OCI-M1 (cell line): Measurements from ENCODE around the gene LRMDA.

Experiments
- DNase-seq: peaks from one replicate; lab custom pipeline; 2025; lab: John Stamatoyannopoulos, UW

LRMDA gene

DNA sequence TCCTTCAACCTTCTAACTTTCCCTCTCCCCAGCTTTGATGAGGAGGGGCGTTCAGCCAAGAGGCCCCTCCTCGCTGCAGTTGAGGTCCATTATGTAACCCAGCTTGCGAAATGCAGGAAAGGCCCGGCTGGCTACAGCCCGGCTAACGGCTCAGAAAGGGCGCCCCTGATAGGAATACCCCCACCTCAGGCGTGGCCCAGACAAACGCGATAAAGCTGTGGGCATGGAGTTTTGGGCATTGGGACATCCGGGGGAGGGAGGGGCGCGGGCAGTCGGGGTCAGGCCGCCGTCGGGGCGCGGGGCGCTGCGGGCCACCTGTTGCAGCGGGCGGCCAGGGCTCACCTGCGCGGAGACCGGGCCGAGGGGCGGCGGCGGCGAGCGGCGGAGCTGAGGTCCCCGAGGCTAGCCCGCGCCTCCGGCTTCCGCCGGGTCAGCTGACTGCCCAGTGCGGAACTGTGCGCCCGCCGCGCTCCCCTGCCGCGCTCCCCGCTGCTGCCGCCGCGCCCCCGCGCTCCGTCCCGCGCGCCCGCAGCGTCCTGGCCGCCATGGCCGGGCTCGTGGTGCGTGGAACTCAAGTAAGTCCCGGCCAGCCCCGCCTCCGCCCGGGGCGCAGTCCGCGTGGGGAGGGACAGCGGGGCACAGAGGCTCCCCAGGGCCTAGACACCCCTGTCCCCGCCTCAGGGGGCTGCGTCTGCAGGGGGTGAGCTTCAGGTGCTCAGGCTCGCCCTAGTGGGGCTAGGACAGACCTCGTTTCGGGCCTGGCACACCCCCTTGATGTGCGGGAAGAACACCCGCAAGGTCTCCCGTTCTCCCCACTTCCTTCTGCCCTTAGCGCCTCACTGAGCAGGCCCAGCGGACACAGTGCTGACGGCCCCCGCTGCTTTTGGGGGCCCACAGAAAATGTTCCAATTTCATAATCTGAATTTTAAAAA lies at the start of gene LRMDA:
TSS of gene LRMDA (plus strand) at position 445 of the 932 bp plus-strand sequence.
- DNase-seq = peak; percentile 52

DNA sequence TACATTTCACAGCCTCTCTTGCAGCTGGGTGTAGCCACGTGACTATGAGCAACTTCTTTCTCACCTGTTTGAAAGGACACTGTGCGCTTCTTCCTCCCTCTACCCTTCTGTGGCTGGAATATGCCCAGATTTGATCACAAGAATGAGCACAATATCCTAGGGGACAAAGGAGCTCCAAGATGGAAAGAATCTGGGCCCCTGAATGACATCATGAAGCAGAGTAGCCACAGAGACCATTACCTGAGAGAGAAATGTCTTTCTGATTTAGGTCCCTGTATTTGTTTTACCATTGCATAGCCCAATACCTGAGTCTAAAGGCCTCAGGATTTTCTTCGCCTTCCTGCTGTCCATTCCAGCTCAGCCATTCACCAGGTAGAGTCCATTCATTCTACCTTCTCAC lies 45.3 kb upstream of the LRMDA start:
- DNase-seq = no peak

DNA sequence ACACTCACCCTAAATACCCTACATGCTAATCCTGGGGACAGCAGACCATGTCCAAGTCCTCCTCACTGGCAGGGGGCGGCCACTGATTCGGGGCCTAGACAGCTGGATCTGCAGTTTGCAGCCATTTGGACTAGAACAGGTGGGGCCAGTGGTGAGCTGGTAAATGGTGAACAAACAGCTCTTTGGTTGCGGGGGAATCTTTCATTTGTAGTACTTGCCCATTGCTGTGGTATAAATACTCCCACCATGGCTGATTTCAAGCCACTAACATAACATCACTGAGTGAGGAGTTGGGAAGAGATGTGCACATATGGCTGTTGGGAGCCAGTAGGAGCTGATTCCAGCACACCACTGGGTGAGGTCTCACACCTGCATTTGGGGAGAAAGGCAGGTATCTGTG lies 43.3 kb upstream of the LRMDA start:
- no peak for DNase-seq

GRCh38 chr10:75390178-75390577 lies 41.2 kb upstream of the LRMDA start:
- DNase-seq = no peak

DNA sequence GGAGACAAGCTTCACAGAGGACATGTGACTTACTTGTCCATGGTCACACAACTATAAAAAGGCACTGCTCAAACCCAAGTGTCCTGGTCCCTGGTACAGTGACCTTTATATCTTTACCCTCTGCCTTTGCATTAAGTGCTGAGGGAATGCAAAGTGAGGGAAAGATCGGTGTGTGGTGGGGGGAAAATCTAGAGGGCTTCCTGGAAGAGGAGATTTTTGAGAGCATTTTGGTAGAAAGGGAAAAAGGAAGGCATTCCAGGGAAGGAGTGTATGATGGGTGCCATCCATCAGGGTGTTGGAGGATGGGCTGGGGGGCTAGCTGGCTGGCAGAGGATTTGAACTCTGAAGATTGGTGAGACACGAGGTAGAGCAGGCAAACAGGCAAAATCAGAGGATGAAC lies 39.2 kb upstream of the LRMDA start:
- no peak for DNase-seq

GRCh38 chr10:75392744-75393143 lies 38.7 kb upstream of the LRMDA start:
- DNase-seq = no peak

- no peak for DNase-seq
Observed at GRCh38 chr10:75394221-75394620, 37.2 kb upstream of the LRMDA start.

DNA sequence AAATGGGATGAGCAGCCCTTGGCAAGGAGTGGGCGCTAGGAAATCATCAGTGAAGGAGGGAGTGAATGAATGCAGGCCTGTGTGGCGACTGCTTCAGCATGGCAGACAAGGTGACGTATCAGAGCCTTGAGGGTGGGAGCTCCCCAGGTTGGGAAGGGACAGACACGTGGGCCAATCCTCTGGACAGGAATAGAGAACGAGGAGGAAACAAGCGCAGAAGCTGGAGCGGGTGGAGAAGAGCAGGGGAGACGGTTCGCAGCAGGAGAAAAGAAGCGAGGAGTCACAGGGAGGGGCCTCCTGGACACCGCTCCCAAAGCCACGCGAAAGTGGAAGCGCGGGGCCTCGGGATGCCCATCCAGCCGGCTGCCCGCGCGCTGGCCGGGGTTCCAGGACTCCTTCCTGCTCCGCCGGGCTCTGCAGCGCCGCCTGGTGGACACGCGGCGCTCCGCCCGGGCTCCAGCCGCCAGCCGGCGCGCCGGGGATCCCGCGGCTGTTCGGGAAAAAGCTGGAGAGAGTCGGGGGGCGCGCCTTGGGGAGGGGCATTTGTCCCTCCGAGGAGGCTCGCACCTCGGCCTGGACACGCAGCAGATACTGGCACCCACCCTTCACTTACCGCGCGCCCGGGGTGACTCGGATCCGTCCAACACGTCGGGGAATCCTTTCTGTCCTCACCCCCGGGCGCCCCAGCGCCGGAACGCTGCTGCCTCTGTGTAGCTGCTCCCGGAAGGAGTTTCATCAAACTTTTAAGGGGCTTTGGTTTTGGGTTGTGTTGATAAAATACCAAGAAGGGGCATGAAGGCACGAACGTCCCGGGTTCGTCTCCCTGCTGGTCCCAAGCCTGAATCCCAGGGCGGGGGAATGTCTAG lies 36.1 kb upstream of the LRMDA start:
- DNase-seq = no peak

GRCh38 chr10:75395932-75396630 lies 35.3 kb upstream of the LRMDA start:
- DNase-seq = no peak

DNA sequence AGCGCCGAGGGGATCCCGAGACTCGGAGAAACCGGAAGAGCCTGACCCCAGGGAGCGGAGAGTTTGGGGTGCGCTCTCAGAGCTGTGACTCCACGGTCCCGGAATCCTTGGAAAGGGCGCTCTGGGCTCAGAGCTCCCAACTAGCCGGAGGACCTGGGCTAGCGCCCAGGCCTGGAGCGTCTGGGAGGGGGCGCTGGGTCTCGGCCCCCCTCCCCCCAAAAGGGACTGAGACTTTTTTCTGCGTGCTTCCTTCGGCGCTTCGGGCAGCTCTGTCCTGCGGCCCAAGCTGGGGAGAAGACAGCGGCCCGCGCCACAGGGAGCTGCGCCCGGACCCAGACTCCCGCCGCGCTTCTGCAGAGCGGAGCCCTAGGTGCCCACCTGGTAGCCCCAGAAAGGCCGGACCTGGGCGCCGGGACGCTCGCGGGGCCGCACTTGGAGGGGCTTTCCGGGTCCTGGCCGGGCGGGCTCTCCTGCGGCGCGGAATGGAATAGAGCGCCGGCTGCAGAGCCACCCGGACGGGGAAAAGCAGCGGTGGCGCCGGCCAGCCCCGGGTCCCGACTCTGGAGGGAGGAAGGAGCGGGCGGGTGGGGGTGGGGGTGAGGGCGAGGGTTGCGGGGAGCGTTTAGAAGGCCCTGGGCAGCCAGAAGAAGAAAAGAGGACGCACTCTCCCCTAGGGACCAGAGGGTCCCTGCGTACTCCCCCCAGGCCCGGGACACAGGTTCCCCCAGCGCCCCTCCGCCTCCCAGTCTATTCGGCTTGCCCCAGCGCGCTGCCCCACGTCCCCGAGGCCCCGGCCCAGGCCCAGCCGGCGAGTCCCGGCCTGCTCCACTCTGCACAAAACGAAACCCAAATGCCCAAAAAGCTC lies 34.6 kb upstream of the LRMDA start:
- DNase-seq = no peak

- no peak for DNase-seq
Observed at GRCh38 chr10:75397496-75398199, 33.8 kb upstream of the LRMDA start.

DNA sequence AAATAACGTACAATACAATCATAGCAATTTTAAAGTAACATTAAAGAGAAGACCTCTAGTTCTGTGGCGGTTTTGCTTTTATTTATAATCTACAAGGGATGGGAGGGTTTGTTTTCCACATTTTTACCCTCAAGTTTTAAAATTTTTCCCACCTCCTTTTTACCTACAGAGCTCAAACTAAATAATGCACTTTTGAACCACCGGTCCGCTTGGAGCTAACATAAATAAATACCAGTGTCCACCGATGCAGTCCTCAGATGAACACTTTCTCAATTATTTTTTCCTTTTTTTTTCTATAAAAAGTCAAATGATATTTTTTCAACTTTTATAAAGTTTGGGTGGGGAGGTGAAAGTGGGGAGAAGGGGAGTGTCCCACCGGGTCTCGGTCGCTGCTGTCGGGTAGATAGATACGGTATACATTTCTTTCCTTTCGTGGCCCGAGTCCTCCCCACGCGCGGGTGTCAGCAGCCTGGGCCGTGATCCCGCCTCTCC lies 33.2 kb upstream of the LRMDA start:
- no peak for DNase-seq

- DNase-seq = no peak
Observed at GRCh38 chr10:75398692-75399460, 32.5 kb upstream of the LRMDA start.

GRCh38 chr10:75399461-75400162 lies 31.8 kb upstream of the LRMDA start:
- DNase-seq = no peak

DNA sequence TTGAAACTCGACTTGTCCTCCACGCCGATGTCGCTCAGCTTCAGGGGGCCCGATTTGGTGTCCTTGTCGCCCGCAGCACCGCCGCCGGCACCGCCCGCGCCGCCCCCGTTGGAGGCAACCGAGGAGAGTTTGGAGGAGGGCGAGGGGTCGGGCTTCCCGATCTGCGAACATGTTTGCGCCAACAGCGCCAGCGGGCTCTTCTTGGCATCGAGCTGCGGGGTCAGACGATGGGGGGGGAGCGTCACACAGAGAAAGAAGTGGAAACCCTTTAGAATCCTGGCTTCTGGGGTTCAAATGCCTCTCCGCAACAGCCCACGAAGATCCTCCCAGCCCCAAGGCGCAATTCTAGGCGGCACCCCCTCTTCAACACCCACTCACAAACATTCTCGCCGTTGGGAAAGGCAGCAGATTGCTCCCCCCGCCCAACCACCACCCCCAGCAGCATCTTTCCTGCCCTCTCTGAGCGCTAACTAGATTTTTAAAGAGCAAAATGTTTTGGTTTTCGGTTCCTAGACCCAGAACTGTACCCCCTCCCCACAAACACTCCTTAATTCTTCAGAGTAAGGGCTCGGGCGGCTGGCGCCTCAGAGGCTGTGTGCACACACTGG lies 31.2 kb upstream of the LRMDA start:
- DNase-seq = no peak

DNA sequence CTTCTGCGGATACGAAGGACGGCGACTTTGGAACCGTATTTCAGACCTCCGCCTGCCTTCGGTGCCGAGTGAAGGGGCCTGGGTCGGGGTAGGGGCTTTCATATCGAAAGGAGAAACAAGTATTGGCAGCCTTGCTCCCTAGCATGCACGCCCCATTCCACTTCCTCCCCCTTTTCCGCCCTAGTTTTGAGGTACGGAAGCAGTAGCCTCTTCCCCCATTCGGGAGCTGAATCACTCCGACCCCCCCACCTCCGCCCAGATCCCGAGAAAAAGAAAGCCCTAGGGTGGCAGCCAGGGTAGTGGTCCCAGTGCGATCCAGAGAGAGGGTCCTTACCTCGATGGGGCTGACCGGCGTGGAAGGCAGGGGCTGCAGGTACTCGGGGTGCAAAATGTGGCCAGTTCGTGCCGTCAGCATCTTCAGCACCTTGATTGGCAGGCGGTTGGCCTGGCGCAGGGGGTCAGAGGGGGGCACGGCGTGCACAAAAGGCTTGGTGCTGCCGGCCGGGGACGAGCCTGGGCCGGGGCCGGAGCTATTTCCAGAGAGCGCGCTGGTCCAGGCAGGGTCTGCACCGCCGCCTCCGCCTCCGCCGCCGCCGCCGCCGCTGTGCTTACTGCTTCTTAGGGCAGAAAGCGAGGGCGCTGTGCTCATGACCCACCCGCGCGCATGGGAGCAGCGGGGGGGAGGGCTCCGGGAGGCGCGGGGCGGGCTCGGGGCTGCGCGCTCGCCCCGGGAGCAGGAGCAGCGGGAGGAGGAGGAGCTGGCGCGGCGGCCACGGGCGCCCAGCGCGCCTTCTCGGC lies 30.5 kb upstream of the LRMDA start:
- no peak for DNase-seq

- peak; percentile 68 for DNase-seq
Observed at GRCh38 chr10:75401569-75402485, 29.6 kb upstream of the LRMDA start, which contains the start of gene ZNF503. Gene ZNF503 (minus strand): TSS chr10:75401764. CDS start chr10:75401419, 345 bp downstream.
